Mesendoderm (in vitro differentiated cells): ENCODE data around the gene IGFLR1.

Source experiments
- DNase-seq: peaks from one replicate; pipeline ENCODE4 v3.0.0; 2013
- H2AK5ac ChIP-seq: 2 replicates; pipeline ENCODE4 v1.6.1; 2013; ENCODE audit warnings: low read length, inconsistent platforms
- H2BK120ac ChIP-seq: 2 replicates; pipeline ENCODE4 v1.6.1; 2013; ENCODE audit warnings: low read depth, mild to moderate bottlenecking, low read length, moderate library complexity, mixed read lengths
- H2BK15ac ChIP-seq: replicated peaks from 2 replicates; pipeline ENCODE4 v1.6.1; 2013; ENCODE audit warnings: low read depth, mild to moderate bottlenecking, moderate library complexity
- H2BK5ac ChIP-seq: 2 replicates; pipeline ENCODE4 v1.6.1; 2013; ENCODE audit warnings: low read length, inconsistent platforms
- H3K18ac ChIP-seq: 2 replicates; pipeline ENCODE4 v1.6.1; 2013; ENCODE audit warnings: mild to moderate bottlenecking, low read length, mixed read lengths
- H3K23ac ChIP-seq: one replicate; pipeline ENCODE4 v1.6.1; 2013; ENCODE audit warnings: low read length
- H3K27ac ChIP-seq: 2 replicates; pipeline ENCODE4 v1.5.1; 2013; ENCODE audit warnings: low read depth, mild to moderate bottlenecking, inconsistent platforms, low read length, moderate library complexity
- H3K27me3 ChIP-seq: 2 replicates; pipeline ENCODE4 v1.6.1; 2013; ENCODE audit warnings: low read length, control low read depth, mild to moderate bottlenecking, inconsistent platforms; ENCODE audit not compliant: insufficient read depth, poor library complexity
- H3K36me3 ChIP-seq: 2 replicates; pipeline ENCODE4 v1.6.1; 2013; ENCODE audit warnings: low read length, inconsistent platforms; ENCODE audit not compliant: control insufficient read depth, insufficient read depth
- H3K4ac ChIP-seq: one replicate; pipeline ENCODE4 v1.6.1; 2013; ENCODE audit warnings: low read depth, mild to moderate bottlenecking, low read length, moderate library complexity
- H3K4me1 ChIP-seq: 2 replicates; pipeline ENCODE4 v1.6.1; 2013; ENCODE audit warnings: low read depth, low read length, inconsistent platforms; ENCODE audit not compliant: control insufficient read depth
- H3K4me2 ChIP-seq: 2 replicates; pipeline ENCODE4 v1.6.1; 2013; ENCODE audit warnings: low read length
- H3K4me3 ChIP-seq: 2 replicates; pipeline ENCODE4 v1.5.1; 2013; ENCODE audit warnings: mild to moderate bottlenecking, low read length
- H3K56ac ChIP-seq: one replicate; pipeline ENCODE4 v1.6.1; 2013; ENCODE audit warnings: low read length
- H3K79me1 ChIP-seq: 2 replicates; pipeline ENCODE4 v1.6.1; 2013; ENCODE audit warnings: low read length, inconsistent platforms
- H3K79me2 ChIP-seq: 2 replicates; pipeline ENCODE4 v1.6.1; 2013; ENCODE audit warnings: mild to moderate bottlenecking, low read length; ENCODE audit not compliant: control insufficient read depth, insufficient read depth
- H3K9ac ChIP-seq: 2 replicates; pipeline ENCODE4 v1.6.1; 2013; ENCODE audit warnings: low read length, inconsistent platforms
- H4K5ac ChIP-seq: one replicate; pipeline ENCODE4 v1.6.1; 2013; ENCODE audit warnings: low read length
- H4K8ac ChIP-seq: one replicate; pipeline ENCODE4 v1.6.1; 2013; ENCODE audit warnings: low read depth, mild to moderate bottlenecking, control low read depth, low read length, moderate library complexity
- WGBS: extraction: QIAGEN DNeasy Blood & Tissue Kit; methylation state at CpG from one replicate; pipeline ENCODE4 v1.1.7; 2013; ENCODE audit warnings: low lambda C conversion rate, missing lambda C conversion rate; ENCODE audit not compliant: insufficient coverage; ENCODE audit errors: extremely low coverage; 5-methylcytosine and 5-hydroxymethylcytosine counted together

Gene IGFLR1

GRCh38 chr19:35780058-35780457 is 37.8 kb upstream of the IGFLR1 start:
- peaks cover 8% of the 10 kb centered on the region for H3K4me1 ChIP-seq
- no peaks in the 10 kb centered on the region for H3K79me2 ChIP-seq
- no peak for DNase-seq
- H4K5ac ChIP-seq: no peak overlapping the region
- no peak overlapping the region for H3K27ac ChIP-seq
- no peak overlapping the region for H3K4me3 ChIP-seq
- H4K8ac ChIP-seq: no peak overlapping the region
- no CpG with 5 or more reads among the region's 16 CpGs for WGBS
- H2BK120ac ChIP-seq: no peak overlapping the region
- H2AK5ac ChIP-seq: no peak overlapping the region
- no peak overlapping the region for H3K56ac ChIP-seq
- H3K36me3 ChIP-seq: no peaks in the 10 kb centered on the region
- H3K27me3 ChIP-seq: no peaks in the 10 kb centered on the region
- no peak overlapping the region for H3K9ac ChIP-seq
- no peak overlapping the region for H2BK15ac ChIP-seq
- no peak overlapping the region for H3K4me2 ChIP-seq
- no peak overlapping the region for H2BK5ac ChIP-seq
- no peak overlapping the region for H3K23ac ChIP-seq
- H3K18ac ChIP-seq: no peak overlapping the region
- no peak overlapping the region for H3K4ac ChIP-seq
- no peaks in the 10 kb centered on the region for H3K79me1 ChIP-seq

GRCh38 chr19:35779033-35779432 is 36.8 kb upstream of the IGFLR1 start:
- H2AK5ac ChIP-seq: no peak overlapping the region
- WGBS: no CpG with 5 or more reads among the region's 8 CpGs
- no peak overlapping the region for H2BK15ac ChIP-seq
- no peaks in the 10 kb centered on the region for H3K27me3 ChIP-seq
- H3K36me3 ChIP-seq: no peaks in the 10 kb centered on the region
- H4K5ac ChIP-seq: no peak overlapping the region
- DNase-seq: no peak
- H3K56ac ChIP-seq: no peak overlapping the region
- H2BK5ac ChIP-seq: no peak overlapping the region
- no peak overlapping the region for H3K9ac ChIP-seq
- H3K79me1 ChIP-seq: no peaks in the 10 kb centered on the region
- no peak overlapping the region for H3K27ac ChIP-seq
- H3K18ac ChIP-seq: no peak overlapping the region
- no peak overlapping the region for H4K8ac ChIP-seq
- H3K4me3 ChIP-seq: no peak overlapping the region
- H3K4ac ChIP-seq: no peak overlapping the region
- H3K4me1 ChIP-seq: peaks cover 8% of the 10 kb centered on the region
- no peak overlapping the region for H3K4me2 ChIP-seq
- H3K79me2 ChIP-seq: no peaks in the 10 kb centered on the region
- no peak overlapping the region for H2BK120ac ChIP-seq
- no peak overlapping the region for H3K23ac ChIP-seq

GRCh38 chr19:35777961-35778360 is 35.7 kb upstream of the IGFLR1 start:
- H3K4ac ChIP-seq: no peak overlapping the region
- H2BK5ac ChIP-seq: no peak overlapping the region
- no peak overlapping the region for H2BK15ac ChIP-seq
- H2BK120ac ChIP-seq: no peak overlapping the region
- no peak overlapping the region for H2AK5ac ChIP-seq
- no peaks in the 10 kb centered on the region for H3K27me3 ChIP-seq
- H3K18ac ChIP-seq: no peak overlapping the region
- H4K5ac ChIP-seq: no peak overlapping the region
- no peak overlapping the region for H3K9ac ChIP-seq
- no peak overlapping the region for H3K27ac ChIP-seq
- no peaks in the 10 kb centered on the region for H3K79me2 ChIP-seq
- DNase-seq: no peak
- no peaks in the 10 kb centered on the region for H3K36me3 ChIP-seq
- no CpG with 5 or more reads among the region's 7 CpGs for WGBS
- peaks cover 8% of the 10 kb centered on the region for H3K4me1 ChIP-seq
- H3K4me3 ChIP-seq: no peak overlapping the region
- no peak overlapping the region for H4K8ac ChIP-seq
- no peak overlapping the region for H3K56ac ChIP-seq
- no peaks in the 10 kb centered on the region for H3K79me1 ChIP-seq
- H3K4me2 ChIP-seq: no peak overlapping the region
- H3K23ac ChIP-seq: no peak overlapping the region

- H3K36me3 ChIP-seq: no peaks in the 10 kb centered on the region
- peaks cover 8% of the 10 kb centered on the region for H3K4me1 ChIP-seq
- H2BK120ac ChIP-seq: no peak overlapping the region
- H3K18ac ChIP-seq: no peak overlapping the region
- H3K56ac ChIP-seq: peak overlapping the region; percentile 54
- H2BK5ac ChIP-seq: no peak overlapping the region
- H3K4me3 ChIP-seq: no peak overlapping the region
- no peak overlapping the region for H3K4me2 ChIP-seq
- H3K79me2 ChIP-seq: no peaks in the 10 kb centered on the region
- peak overlapping the region; percentile 32 for H3K9ac ChIP-seq
- H3K4ac ChIP-seq: no peak overlapping the region
- WGBS: no CpG with 5 or more reads among the region's 19 CpGs
- H2BK15ac ChIP-seq: no peak overlapping the region
- H3K23ac ChIP-seq: no peak overlapping the region
- no peak overlapping the region for H4K5ac ChIP-seq
- peak; percentile 83 for DNase-seq
- no peaks in the 10 kb centered on the region for H3K79me1 ChIP-seq
- H3K27ac ChIP-seq: no peak overlapping the region
- H3K27me3 ChIP-seq: no peaks in the 10 kb centered on the region
- H2AK5ac ChIP-seq: no peak overlapping the region
- H4K8ac ChIP-seq: no peak overlapping the region
Measured at GRCh38 chr19:35777086-35777841, 35.0 kb upstream of the IGFLR1 start.

- Histone ChIP-seq H3K79me1 (no peaks in the 10 kb centered on the region), H3K4me1 (peaks cover 8% of the 10 kb centered on the region), H2BK15ac (no peak overlapping the region), H3K4me3 (no peak overlapping the region), H3K27ac (no peak overlapping the region), H3K4me2 (no peak overlapping the region), H3K56ac (peak overlapping the region; percentile 78), H3K4ac (no peak overlapping the region), H2BK120ac (no peak overlapping the region), H3K9ac (peak overlapping the region; percentile 8), H3K36me3 (no peaks in the 10 kb centered on the region), H3K18ac (no peak overlapping the region), H2AK5ac (no peak overlapping the region), H3K79me2 (no peaks in the 10 kb centered on the region), H3K27me3 (no peaks in the 10 kb centered on the region), H4K5ac (no peak overlapping the region), H3K23ac (no peak overlapping the region), H2BK5ac (no peak overlapping the region), H4K8ac (no peak overlapping the region)
- DNase-seq: no peak
- no CpG with 5 or more reads among the region's 13 CpGs for WGBS
Measured at GRCh38 chr19:35776102-35776788, 34.0 kb upstream of the IGFLR1 start.
